ENCODE results near the gene KLK8.

DNA sequence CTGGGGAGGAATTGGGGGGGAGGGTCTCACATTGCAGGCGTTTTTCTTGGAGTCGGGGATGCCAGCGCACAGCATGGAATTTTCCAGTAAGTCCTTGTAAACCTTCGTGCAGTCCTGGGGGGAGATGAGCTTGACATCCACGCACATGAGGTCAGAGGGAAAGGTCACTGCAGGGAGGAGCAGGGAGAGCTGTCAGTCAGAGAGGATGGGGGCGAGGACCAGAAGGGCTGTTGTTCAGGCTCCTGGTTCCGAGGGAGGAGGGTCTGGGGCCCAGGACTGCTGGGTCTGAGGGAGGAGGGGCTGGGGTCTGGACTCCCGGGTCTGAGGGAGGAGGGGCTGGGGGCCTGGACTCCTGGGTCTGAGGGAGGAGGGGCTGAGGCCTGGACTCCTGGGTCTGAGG is 21.6 kb downstream of the KLK8 start:
- TF ChIP-seq JUNB (IDR thresholded peaks at IDR 0.05; ENCODE audit: unreplicated experiment), result no peak
- no peak for TF ChIP-seq POLR2AphosphoS5 (IDR thresholded peaks at IDR 0.05; ENCODE audit: low read depth)
- no peak for TF ChIP-seq CTCF (conservative IDR thresholded peaks at IDR 0.05; ENCODE audit: low read depth in 2 of 2)
- no peak for TF ChIP-seq EZH2phosphoT487 (IDR thresholded peaks at IDR 0.05; ENCODE audit: unreplicated experiment)
- no peak for TF ChIP-seq REST (IDR thresholded peaks at IDR 0.05; ENCODE audit: unreplicated experiment)
- no peak for TF ChIP-seq CREB1 (CRISPR knock-in tag; IDR thresholded peaks at IDR 0.05; ENCODE audit: low read depth)
- no peak for TF ChIP-seq EZH2 (IDR thresholded peaks at IDR 0.05; ENCODE audit: low read depth, unreplicated experiment)
- no peak for TF ChIP-seq ZNF114 (CRISPR knock-in tag; IDR thresholded peaks at IDR 0.05)
- no peak for TF ChIP-seq STAT1 (IDR thresholded peaks at IDR 0.05; ENCODE audit: unreplicated experiment)
- TF ChIP-seq, protein P1, sequence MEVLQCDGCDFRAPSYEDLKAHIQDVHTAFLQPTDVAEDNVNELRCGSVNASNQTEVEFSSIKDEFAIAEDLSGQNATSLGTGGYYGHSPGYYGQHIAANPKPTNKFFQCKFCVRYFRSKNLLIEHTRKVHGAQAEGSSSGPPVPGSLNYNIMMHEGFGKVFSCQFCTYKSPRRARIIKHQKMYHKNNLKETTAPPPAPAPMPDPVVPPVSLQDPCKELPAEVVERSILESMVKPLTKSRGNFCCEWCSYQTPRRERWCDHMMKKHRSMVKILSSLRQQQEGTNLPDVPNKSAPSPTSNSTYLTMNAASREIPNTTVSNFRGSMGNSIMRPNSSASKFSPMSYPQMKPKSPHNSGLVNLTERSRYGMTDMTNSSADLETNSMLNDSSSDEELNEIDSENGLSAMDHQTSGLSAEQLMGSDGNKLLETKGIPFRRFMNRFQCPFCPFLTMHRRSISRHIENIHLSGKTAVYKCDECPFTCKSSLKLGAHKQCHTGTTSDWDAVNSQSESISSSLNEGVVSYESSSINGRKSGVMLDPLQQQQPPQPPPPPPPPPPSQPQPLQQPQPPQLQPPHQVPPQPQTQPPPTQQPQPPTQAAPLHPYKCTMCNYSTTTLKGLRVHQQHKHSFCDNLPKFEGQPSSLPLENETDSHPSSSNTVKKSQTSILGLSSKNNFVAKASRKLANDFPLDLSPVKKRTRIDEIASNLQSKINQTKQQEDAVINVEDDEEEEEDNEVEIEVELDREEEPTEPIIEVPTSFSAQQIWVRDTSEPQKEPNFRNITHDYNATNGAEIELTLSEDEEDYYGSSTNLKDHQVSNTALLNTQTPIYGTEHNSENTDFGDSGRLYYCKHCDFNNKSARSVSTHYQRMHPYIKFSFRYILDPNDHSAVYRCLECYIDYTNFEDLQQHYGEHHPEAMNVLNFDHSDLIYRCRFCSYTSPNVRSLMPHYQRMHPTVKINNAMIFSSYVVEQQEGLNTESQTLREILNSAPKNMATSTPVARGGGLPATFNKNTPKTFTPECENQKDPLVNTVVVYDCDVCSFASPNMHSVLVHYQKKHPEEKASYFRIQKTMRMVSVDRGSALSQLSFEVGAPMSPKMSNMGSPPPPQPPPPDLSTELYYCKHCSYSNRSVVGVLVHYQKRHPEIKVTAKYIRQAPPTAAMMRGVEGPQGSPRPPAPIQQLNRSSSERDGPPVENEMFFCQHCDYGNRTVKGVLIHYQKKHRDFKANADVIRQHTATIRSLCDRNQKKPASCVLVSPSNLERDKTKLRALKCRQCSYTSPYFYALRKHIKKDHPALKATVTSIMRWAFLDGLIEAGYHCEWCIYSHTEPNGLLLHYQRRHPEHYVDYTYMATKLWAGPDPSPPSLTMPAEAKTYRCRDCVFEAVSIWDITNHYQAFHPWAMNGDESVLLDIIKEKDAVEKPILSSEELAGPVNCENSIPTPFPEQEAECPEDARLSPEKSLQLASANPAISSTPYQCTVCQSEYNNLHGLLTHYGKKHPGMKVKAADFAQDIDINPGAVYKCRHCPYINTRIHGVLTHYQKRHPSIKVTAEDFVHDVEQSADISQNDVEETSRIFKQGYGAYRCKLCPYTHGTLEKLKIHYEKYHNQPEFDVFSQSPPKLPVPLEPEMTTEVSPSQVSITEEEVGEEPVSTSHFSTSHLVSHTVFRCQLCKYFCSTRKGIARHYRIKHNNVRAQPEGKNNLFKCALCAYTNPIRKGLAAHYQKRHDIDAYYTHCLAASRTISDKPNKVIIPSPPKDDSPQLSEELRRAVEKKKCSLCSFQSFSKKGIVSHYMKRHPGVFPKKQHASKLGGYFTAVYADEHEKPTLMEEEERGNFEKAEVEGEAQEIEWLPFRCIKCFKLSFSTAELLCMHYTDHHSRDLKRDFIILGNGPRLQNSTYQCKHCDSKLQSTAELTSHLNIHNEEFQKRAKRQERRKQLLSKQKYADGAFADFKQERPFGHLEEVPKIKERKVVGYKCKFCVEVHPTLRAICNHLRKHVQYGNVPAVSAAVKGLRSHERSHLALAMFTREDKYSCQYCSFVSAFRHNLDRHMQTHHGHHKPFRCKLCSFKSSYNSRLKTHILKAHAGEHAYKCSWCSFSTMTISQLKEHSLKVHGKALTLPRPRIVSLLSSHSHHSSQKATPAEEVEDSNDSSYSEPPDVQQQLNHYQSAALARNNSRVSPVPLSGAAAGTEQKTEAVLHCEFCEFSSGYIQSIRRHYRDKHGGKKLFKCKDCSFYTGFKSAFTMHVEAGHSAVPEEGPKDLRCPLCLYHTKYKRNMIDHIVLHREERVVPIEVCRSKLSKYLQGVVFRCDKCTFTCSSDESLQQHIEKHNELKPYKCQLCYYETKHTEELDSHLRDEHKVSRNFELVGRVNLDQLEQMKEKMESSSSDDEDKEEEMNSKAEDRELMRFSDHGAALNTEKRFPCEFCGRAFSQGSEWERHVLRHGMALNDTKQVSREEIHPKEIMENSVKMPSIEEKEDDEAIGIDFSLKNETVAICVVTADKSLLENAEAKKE (CRISPR knock-in tag; IDR thresholded peaks at IDR 0.05), result no peak

Measured in GM23338 (cell line).